22Rv1 (cell line): ENCODE results near the gene FAM83E.
A peak's percentile ranks its signal among the peaks of the same experiment; 100 is the strongest.

Experiments used
- H3K27ac ChIP-seq: fragments of 450-650 bp; 2 replicates; pipeline ENCODE4 v1.5.1; 2017
- CTCF ChIP-seq: fragments of 450-650 bp; IDR thresholded peaks from 2 replicates; pipeline ENCODE4 v1.5.1; 2017; ENCODE audit warnings: mild to moderate bottlenecking
- ZFX ChIP-seq: fragments of 450-650 bp; IDR thresholded peaks from 2 replicates; pipeline ENCODE4 v1.6.1; 2017; ENCODE audit warnings: antibody characterized with exemption, borderline replicate concordance

Gene FAM83E

GRCh38 chr19:48635263-48635965 lies 20.5 kb upstream of the FAM83E start:
- H3K27ac ChIP-seq: peak overlapping the region; percentile 100
- no peak for TF ChIP-seq ZFX
- TF ChIP-seq CTCF: no peak; the same call in 1 of the 2 replicates

GRCh38 chr19:48634424-48635262 lies 19.8 kb upstream of the FAM83E start:
- peak overlapping the region; percentile 100 for H3K27ac ChIP-seq
- TF ChIP-seq CTCF (no peak), ZFX (no peak)

- TF ChIP-seq ZFX: no peak
- no peak for TF ChIP-seq CTCF
- peak overlapping the region; percentile 100 for H3K27ac ChIP-seq
Measured at GRCh38 chr19:48634036-48634342, 19.1 kb upstream of the FAM83E start.

GRCh38 chr19:48633148-48634035 lies 18.5 kb upstream of the FAM83E start:
- no peak for TF ChIP-seq CTCF
- no peak for TF ChIP-seq ZFX
- peak overlapping the region; percentile 100 for H3K27ac ChIP-seq

GRCh38 chr19:48632692-48633147 lies 17.8 kb upstream of the FAM83E start:
- H3K27ac ChIP-seq: peak overlapping the region; percentile 100

GRCh38 chr19:48632286-48632685 lies 17.4 kb upstream of the FAM83E start:
- peak overlapping the region; percentile 100 for H3K27ac ChIP-seq

More at GRCh38 chr19:48632692-48633147, 17.8 kb upstream of the FAM83E start:
- no peak for TF ChIP-seq ZFX
- TF ChIP-seq CTCF: no peak

- peak overlapping the region; percentile 100 for H3K27ac ChIP-seq
- TF ChIP-seq ZFX (no peak), CTCF (no peak)
Measured at GRCh38 chr19:48631225-48631624, 16.3 kb upstream of the FAM83E start.
